ENCODE results near the gene MBNL1.
"Not testable (repeated sequence)": the region's sequence is repeated elsewhere in the genome, so short reads cannot be mapped to it uniquely, and the experiment has no call there.

Gene MBNL1

GRCh38 chr3:152379415-152380042, 110.8 kb downstream of the MBNL1 start:
- DNase-seq (no peak), ATAC-seq (no peak)

GRCh38 chr3:152380043-152380442, 111.3 kb downstream of the MBNL1 start:
- DNase-seq (no peak), ATAC-seq (no peak)

- ATAC-seq: no peak
- no peak for DNase-seq
Observed at GRCh38 chr3:152381881-152382295, 113.2 kb downstream of the MBNL1 start.

GRCh38 chr3:152382312-152383135, 113.8 kb downstream of the MBNL1 start:
- DNase-seq: no peak
- no peak for ATAC-seq

- no peak for DNase-seq
- no peak for ATAC-seq
Observed at GRCh38 chr3:152383136-152383606, 114.4 kb downstream of the MBNL1 start.

- ATAC-seq (peak; percentile 62), DNase-seq (no peak)
Observed at GRCh38 chr3:152384412-152384811, 115.7 kb downstream of the MBNL1 start.

GRCh38 chr3:152385761-152386160, 117.0 kb downstream of the MBNL1 start:
- DNase-seq: no peak
- ATAC-seq: no peak

- ATAC-seq: no peak
- DNase-seq: no peak
Observed at GRCh38 chr3:152386208-152386607, 117.5 kb downstream of the MBNL1 start.

GRCh38 chr3:152388631-152389030, 119.9 kb downstream of the MBNL1 start:
- ATAC-seq: no peak

GRCh38 chr3:152389316-152389934, 120.7 kb downstream of the MBNL1 start:
- no peak for DNase-seq
- no peak for ATAC-seq

More at GRCh38 chr3:152388631-152389030, 119.9 kb downstream of the MBNL1 start:
- no peak for DNase-seq

GRCh38 chr3:152390647-152391046, 121.9 kb downstream of the MBNL1 start:
- ATAC-seq: no peak

GRCh38 chr3:152391671-152392070, 122.9 kb downstream of the MBNL1 start:
- DNase-seq: no peak
- ATAC-seq: no peak

More at GRCh38 chr3:152390647-152391046, 121.9 kb downstream of the MBNL1 start:
- DNase-seq: no peak

GRCh38 chr3:152392272-152392880, 123.6 kb downstream of the MBNL1 start:
- DNase-seq (no peak), ATAC-seq (no peak)

GRCh38 chr3:152394246-152394645, 125.5 kb downstream of the MBNL1 start:
- ATAC-seq: no peak
- no peak for DNase-seq

GRCh38 chr3:152395764-152396163, 127.0 kb downstream of the MBNL1 start:
- DNase-seq (no peak), ATAC-seq (no peak)

- ATAC-seq: no peak
- no peak for DNase-seq
Observed at GRCh38 chr3:152396867-152397266, 128.1 kb downstream of the MBNL1 start.

GRCh38 chr3:152397348-152397747, 128.6 kb downstream of the MBNL1 start:
- not testable (repeated sequence) for ATAC-seq, DNase-seq

- no peak for ATAC-seq
- no peak for DNase-seq
Observed at GRCh38 chr3:152398495-152398894, 129.8 kb downstream of the MBNL1 start.

GRCh38 chr3:152399374-152399773, 130.6 kb downstream of the MBNL1 start:
- ATAC-seq (peak; percentile 34), DNase-seq (no peak)

GRCh38 chr3:152400887-152401286, 132.2 kb downstream of the MBNL1 start:
- DNase-seq (no peak), ATAC-seq (no peak)

GRCh38 chr3:152402695-152403451, 134.1 kb downstream of the MBNL1 start:
- ATAC-seq: peak; percentile 89
- no peak for DNase-seq

- no peak for ATAC-seq
- DNase-seq: no peak
Observed at GRCh38 chr3:152403632-152404066, 134.9 kb downstream of the MBNL1 start.
